Osteoblast (primary cell): ENCODE data around the gene FKBP6. TPM values are rescaled to one million over a fixed set of nuclear protein-coding genes. Genes with fewer than 3 reads are reported as not detected.
"Not testable (repeated sequence)": the region's sequence is repeated elsewhere in the genome, so short reads cannot be mapped to it uniquely, and the experiment has no call there.

ENCODE experiments used
- DNase-seq: peaks from one replicate; pipeline ENCODE4 v3.0.0; 2011; ENCODE audit warnings: low spot score, mixed read lengths; ENCODE audit not compliant: insufficient read length; ENCODE audit errors: missing footprints
- H2AFZ ChIP-seq: 2 replicates; pipeline ENCODE4 v1.6.0; 2011; ENCODE audit warnings: mild to moderate bottlenecking, low read length
- H3K27ac ChIP-seq: 2 replicates; pipeline ENCODE4 v1.5.1; 2011; ENCODE audit warnings: mild to moderate bottlenecking, low read depth, low read length, moderate library complexity
- H3K27me3 ChIP-seq: 2 replicates; pipeline ENCODE4 v1.6.0; 2012; ENCODE audit warnings: mild to moderate bottlenecking, control low read depth, inconsistent platforms, low read length, moderate library complexity; ENCODE audit not compliant: insufficient read depth
- H3K36me3 ChIP-seq: 2 replicates; pipeline ENCODE4 v1.5.1; 2011; ENCODE audit warnings: mild to moderate bottlenecking, low read length, control low read depth, moderate library complexity; ENCODE audit not compliant: insufficient read depth
- H3K4me1 ChIP-seq: 2 replicates; pipeline ENCODE4 v1.5.1; 2011; ENCODE audit warnings: mild to moderate bottlenecking, low read length, control low read depth, moderate library complexity; ENCODE audit not compliant: insufficient read depth
- H3K4me2 ChIP-seq: 2 replicates; pipeline ENCODE4 v1.6.0; 2011; ENCODE audit warnings: mild to moderate bottlenecking, low read length; ENCODE audit not compliant: insufficient read depth
- H3K4me3 ChIP-seq: fragments of 200-600 bp; sonication (generic); 3 replicates; pipeline ENCODE4 v1.5.1; 2012; ENCODE audit warnings: mild to moderate bottlenecking, low read length, inconsistent platforms; ENCODE audit not compliant: insufficient read depth
- H3K79me2 ChIP-seq: 2 replicates; pipeline ENCODE4 v1.6.0; 2012; ENCODE audit warnings: mild to moderate bottlenecking, low read length, control low read depth, inconsistent platforms; ENCODE audit not compliant: insufficient read depth
- H3K9me3 ChIP-seq: 2 replicates; pipeline ENCODE4 v1.5.1; 2011; ENCODE audit warnings: low read depth, low read length, control low read depth
- H4K20me1 ChIP-seq: 2 replicates; pipeline ENCODE4 v1.6.0; 2012; ENCODE audit warnings: mild to moderate bottlenecking, low read length, control low read depth; ENCODE audit not compliant: insufficient read depth
- CTCF ChIP-seq: IDR thresholded peaks from 2 replicates; pipeline ENCODE4 v1.5.1; 2011; ENCODE audit warnings: mild to moderate bottlenecking, low read depth, low read length, moderate library complexity; ENCODE audit errors: extremely low read depth
- total RNA-seq: library from RNA; depleted of rRNA; stranded (reverse); fragments of >200 nt; gene quantifications from 2 replicates; pipeline ENCODE4 v1.2.3, GENCODE V29; 2012

Gene FKBP6
- total RNA-seq, 1 donor, result not detected

GRCh38 chr7:73369009-73369408 lies 41.0 kb downstream of the FKBP6 start:
- Histone ChIP-seq H3K79me2 (no peaks in the 10 kb centered on the region), H3K27ac (no peak overlapping the region), H4K20me1 (no peaks in the 10 kb centered on the region), H3K36me3 (no peaks in the 10 kb centered on the region), H3K27me3 (peaks cover 7% of the 10 kb centered on the region), H2AFZ (no peak overlapping the region), H3K4me3 (no peak overlapping the region), H3K9me3 (no peaks in the 10 kb centered on the region), H3K4me2 (no peak overlapping the region), H3K4me1 (no peaks in the 10 kb centered on the region)
- TF ChIP-seq CTCF, result no peak
- DNase-seq, result peak; percentile 55

- Histone ChIP-seq H4K20me1 (no peaks in the 10 kb centered on the region), H3K4me3 (no peak overlapping the region), H3K79me2 (no peaks in the 10 kb centered on the region), H3K4me2 (no peak overlapping the region), H2AFZ (no peak overlapping the region), H3K9me3 (no peaks in the 10 kb centered on the region), H3K27ac (no peak overlapping the region), H3K27me3 (peaks cover under 1% of the 10 kb centered on the region), H3K36me3 (no peaks in the 10 kb centered on the region), H3K4me1 (no peaks in the 10 kb centered on the region)
- TF ChIP-seq CTCF, result no peak
- DNase-seq, result peak; percentile 64
Observed at GRCh38 chr7:73369622-73370021, 41.7 kb downstream of the FKBP6 start.

GRCh38 chr7:73373741-73374140 lies 45.8 kb downstream of the FKBP6 start:
- Histone ChIP-seq H3K27me3 (peaks cover 17% of the 10 kb centered on the region), H3K27ac (no peak overlapping the region), H3K9me3 (no peaks in the 10 kb centered on the region), H4K20me1 (no peaks in the 10 kb centered on the region), H3K4me3 (no peak overlapping the region), H3K79me2 (no peaks in the 10 kb centered on the region), H3K36me3 (no peaks in the 10 kb centered on the region), H3K4me1 (no peaks in the 10 kb centered on the region), H2AFZ (no peak overlapping the region), H3K4me2 (no peak overlapping the region)
- TF ChIP-seq CTCF, result no peak
- no peak for DNase-seq

GRCh38 chr7:73376262-73376661 lies 48.3 kb downstream of the FKBP6 start:
- H3K9me3 ChIP-seq, H3K27ac ChIP-seq, H2AFZ ChIP-seq, H4K20me1 ChIP-seq, H3K36me3 ChIP-seq, H3K79me2 ChIP-seq, DNase-seq, H3K4me2 ChIP-seq, H3K4me3 ChIP-seq, H3K4me1 ChIP-seq: not testable (repeated sequence)
- H3K27me3 ChIP-seq, result peaks cover 17% of the 10 kb centered on the region
